Uterus (tissue), 2 donors: ENCODE data around the gene FBXO15.

ENCODE experiments used
- POLR2A ChIP-seq, 2 donors: fragments of 450-650 bp; IDR thresholded peaks; one replicate each; pipeline ENCODE4 v1.6.1; 2016; ENCODE audit warnings: antibody characterized with exemption in 2 of 2, mild to moderate bottlenecking in 1 of 2, moderate library complexity in 1 of 2
- TF ChIP-seq, protein P1 (sequence below), 4 experiments: fragments of 200-600 bp in 2 of 4; fragments of 450-650 bp in 2 of 4; sonication (generic) in 2 of 4; IDR thresholded peaks; one replicate each; pipeline ENCODE4 v1.5.1; 2016 to 2019; ENCODE audit warnings: antibody characterized with exemption in 4 of 4, mild to moderate bottlenecking in 2 of 4, moderate library complexity in 1 of 4

GRCh38 chr18:74139411-74139810 is 8.2 kb downstream of the FBXO15 start:
- TF ChIP-seq, protein P1, sequence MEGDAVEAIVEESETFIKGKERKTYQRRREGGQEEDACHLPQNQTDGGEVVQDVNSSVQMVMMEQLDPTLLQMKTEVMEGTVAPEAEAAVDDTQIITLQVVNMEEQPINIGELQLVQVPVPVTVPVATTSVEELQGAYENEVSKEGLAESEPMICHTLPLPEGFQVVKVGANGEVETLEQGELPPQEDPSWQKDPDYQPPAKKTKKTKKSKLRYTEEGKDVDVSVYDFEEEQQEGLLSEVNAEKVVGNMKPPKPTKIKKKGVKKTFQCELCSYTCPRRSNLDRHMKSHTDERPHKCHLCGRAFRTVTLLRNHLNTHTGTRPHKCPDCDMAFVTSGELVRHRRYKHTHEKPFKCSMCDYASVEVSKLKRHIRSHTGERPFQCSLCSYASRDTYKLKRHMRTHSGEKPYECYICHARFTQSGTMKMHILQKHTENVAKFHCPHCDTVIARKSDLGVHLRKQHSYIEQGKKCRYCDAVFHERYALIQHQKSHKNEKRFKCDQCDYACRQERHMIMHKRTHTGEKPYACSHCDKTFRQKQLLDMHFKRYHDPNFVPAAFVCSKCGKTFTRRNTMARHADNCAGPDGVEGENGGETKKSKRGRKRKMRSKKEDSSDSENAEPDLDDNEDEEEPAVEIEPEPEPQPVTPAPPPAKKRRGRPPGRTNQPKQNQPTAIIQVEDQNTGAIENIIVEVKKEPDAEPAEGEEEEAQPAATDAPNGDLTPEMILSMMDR (IDR thresholded peaks at IDR 0.05), result no peak
- no peak for TF ChIP-seq POLR2A (IDR thresholded peaks at IDR 0.05)
